NCI-H1417 treated with DMSO at 0.1 percent for 48 hours (cell line): Measurements from ENCODE around the gene KCTD21.

Experiments
- DNase-seq: peaks from one replicate; lab custom pipeline; 2025; lab: John Stamatoyannopoulos, UW

KCTD21 gene

DNA sequence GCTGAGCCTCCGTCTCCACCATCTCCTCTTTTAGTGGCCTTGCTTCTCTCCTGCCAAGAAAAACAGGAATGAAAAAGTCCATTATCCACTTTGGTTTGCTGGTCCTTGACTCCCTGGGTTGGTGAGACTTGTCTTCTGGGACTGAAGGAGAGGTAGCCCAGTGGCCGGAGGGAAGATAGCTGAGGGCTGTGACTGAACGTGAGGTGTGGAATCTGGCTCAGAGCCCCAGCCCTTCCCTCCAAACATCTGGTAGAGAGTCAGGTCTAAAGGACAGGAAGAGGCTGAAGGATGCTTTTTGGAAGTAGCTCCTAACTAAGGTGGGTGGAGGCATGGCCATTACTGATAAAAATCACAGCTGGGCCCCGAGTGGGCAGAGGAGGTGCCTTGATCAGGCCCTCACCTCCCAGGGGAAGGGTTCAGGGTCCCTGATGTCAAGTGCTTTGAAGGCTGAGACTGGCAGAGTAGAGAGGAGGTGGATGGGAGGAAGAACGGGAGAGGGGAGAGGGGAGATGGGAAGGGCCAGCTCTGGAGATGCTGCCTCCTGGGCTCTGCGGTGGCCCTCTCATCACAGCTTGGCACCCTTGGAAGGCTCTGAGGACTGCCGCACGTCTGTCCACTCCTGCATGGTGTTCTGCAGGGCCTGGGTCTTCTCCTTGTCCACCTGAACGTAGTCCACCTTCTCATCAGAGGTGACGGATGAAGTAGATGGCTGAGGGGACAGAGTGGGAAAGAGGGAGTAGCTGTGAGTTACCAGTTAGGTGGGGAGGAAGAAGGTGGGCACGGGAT is 30.5 kb upstream of the KCTD21 start:
- DNase-seq = no peak

DNA sequence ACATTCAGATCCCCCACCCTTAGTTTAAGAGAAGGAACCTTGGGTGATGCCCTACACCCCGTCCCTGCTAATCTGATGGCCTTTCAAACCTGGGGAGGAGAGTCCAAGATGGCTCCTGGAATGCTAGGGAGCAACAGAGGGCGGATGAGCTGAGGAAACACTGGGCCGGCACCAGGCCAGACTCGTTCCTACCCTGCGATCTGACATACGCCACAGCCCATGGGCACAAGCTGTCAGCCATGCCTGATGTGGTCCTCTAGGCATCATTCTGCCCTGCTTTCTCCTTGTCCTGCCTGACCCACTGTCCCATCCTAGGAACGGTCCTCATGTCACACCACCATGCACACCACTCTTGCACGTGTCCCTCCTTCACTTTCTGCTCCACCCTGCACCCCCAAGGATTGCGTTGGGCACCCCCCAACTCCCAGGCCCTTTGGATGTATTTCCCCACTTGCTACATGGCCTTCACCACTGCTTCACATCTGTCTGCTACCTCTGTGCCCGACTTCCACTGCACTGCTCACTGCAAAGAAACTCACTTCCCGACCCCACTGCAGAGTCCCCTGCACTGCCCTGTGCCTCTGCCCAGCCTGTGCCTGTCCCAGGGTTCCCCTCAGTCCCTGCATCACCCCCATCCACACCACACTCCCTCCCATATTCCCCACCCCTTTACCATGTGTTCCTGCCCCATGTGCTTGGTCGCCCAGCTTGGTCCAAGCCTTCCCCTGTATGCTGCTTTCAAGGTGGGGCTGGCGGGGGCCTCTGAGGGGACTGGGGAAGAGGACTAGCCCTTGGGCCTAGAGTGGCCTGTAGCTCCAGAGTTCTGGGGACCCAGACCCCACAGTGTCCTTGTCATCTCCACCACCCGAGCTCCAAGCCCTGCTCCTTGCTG is 29.5 kb upstream of the KCTD21 start:
- DNase-seq = no peak

DNA sequence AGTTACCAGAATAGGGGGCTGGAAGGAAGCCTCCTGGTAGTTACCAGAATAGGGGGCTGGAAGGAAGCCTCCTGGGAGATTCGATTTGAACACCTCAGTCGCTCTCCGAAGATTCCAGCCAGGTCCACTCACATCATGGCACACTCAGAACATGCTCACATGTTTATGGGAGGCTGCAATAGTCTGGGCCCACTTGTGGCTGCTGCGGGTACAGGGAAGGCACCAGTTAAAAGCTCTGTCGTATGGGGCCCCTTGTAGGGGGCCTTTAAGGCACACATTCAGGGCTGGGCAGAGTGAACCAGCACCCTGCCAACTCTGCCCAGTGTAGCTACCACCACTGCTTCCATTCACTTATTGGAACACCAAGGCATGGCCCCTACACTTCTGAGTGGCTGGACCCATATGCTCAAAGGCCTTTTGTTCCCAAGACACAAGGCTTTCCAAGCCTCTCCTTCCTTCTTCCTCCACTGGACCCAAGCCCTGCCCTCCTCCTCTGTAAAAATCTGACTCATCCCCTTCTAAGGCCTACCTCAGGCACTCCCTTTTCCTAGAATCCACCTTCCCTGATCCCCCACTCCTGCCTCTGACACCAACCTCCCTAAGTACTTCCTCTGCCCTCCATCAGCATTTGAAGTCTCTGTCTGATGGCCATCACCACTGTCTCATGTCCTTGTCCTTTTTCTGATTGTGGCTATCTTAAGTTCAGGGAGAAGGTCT is 28.3 kb upstream of the KCTD21 start:
- no peak for DNase-seq

DNA sequence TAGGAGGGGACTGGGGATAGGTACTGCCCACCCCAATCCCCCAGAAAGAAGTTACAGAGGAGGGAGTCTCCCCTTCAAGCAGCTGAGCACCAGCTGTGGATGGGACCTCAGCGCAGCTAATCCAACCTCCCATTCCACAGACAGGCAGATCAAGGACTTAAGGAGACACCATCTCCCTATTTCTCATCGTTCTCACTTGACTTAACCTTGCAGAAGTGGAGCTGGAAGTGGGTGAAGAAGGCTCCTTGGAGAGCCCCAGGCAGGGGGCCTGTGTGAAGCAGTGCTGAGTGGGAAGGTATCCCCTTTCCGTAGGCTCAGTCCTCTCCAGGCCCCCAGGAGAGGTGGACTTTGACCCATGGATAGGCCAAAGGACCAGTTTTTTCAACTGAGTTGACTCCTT is 27.6 kb upstream of the KCTD21 start:
- DNase-seq = no peak

DNA sequence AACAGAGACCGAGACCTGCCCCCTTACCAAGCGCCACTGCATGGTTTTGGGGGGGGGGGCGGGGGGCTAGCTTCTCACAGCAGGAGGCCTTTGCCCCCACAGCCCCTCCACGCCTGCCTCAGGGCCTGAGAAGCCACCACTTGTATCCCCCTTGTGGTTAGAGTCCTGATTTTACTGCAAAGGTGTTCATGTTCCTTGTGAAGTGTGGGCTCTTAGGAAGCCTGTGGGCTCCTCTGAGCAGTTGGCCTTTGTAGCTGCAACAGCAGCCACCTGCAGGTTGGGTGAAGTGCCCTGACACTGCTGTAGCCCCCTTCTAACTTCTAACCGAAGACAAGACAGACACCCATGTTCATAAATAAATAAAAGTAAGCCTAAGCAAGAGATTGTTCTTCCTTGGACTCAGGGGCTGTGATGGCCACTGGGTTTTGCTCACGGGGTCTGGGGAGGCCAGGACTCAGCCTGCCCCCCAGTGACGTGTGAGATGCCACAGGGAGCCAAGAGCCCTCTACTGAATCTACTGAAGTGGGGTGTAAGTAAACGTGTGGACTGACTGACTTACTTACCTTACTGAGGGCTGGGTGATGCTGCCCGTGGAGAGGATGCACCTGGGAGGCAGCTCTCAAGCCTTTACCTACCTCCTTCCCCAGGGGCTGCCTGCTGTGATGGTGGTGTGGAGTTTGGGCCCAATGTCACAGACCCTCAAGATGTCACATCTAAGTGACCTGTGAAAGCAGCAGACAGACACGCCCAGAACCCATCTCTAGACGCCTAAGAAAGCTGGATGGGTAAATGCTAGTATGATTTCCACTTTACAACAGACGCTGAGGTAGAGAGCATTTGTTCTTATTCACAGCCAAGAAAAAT is 26.1 kb upstream of the KCTD21 start:
- no peak for DNase-seq

DNA sequence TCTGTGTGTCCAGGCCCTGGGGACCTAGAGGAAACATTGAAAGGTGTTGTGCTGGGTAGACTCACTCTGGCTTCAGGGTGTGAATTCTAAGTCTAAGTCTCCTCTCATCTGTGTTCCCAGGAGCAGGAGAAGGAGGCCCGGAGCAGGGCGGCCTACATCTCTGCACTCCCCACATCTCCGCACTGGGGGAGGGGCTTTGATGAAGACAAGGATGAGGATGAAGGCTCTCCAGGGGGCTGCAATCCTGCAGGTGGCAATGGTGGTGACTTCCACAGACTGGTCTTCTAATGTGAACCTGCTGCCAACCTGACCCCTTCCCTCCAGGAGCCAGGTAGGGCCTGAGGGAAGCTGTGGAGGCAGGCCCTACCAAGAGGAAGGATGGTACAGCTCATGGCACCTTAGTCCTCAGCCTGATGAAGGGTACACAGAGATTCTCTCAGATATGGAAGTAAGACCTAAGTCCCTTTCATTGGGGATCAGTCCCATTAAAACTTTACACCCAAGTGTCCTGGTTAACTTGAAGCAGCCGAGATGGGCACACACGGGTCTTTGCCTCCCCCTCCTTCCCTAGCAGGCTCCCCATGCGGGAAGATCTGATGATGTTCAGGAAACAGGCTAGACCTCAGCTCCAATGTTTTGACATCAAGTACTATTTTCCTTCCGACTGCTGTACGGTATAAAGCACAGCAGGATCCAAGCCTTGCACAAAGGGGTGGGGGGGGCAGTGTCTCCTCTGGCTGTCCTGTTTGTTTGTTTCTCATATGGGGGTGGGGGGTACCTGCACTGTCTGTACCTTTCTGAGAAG is 25.3 kb upstream of the KCTD21 start:
- DNase-seq = no peak

DNA sequence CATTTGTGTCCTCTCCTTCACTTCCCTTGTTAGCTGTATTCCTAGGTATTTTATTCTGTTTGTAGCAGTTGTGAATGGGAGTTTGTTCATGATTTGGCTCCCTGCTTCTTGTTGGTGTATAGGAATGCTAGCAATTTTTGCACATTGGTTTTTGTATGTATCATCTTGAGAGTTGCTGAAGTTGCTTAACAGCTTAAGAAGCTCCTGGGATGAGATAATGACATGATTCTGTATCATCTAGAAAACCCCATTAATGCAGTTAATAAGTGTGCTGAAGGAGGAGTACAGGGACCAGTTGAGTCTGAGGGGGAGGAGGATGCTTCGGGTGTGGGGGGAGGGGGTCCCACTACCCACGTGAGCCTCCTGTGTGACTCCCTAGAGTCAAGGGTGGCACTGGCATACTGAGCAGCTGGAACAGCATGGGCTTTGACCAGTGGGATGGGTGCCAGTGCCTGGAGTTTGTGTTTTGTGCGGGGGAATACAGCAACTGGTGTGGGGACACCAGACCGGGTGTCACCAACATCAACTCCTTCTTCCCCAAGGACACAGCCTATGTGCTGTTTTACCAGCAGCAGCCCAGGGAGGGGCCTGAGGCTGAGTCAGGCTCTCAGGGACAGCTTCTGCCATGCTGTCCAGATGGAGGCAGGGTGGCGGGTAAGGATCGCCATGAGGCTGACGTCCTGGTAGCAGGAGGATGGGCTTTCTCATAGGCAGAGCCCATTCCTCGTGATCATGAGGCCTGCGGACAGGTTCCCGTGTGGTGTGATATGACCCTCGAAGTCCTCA is 24.4 kb upstream of the KCTD21 start:
- no peak for DNase-seq

DNA sequence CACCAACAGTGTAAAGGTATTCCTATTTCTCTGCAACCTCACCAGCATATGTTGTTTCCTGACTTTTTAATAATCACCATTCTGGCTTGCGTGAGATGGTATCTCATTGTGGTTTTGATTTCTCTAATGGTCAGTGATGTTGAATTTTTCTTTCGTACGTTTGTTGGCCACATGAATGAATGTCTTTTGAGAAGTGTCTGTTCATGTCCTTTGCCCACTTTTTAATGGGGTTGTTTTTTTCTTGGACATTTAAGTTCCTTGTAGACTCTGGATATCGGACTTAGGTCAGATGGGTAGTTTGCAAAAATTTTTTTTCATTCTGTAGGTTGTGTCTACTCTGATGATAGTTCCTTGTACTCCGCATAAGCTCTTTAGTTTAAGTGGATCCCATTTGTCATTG is 23.1 kb upstream of the KCTD21 start:
- DNase-seq = no peak

DNA sequence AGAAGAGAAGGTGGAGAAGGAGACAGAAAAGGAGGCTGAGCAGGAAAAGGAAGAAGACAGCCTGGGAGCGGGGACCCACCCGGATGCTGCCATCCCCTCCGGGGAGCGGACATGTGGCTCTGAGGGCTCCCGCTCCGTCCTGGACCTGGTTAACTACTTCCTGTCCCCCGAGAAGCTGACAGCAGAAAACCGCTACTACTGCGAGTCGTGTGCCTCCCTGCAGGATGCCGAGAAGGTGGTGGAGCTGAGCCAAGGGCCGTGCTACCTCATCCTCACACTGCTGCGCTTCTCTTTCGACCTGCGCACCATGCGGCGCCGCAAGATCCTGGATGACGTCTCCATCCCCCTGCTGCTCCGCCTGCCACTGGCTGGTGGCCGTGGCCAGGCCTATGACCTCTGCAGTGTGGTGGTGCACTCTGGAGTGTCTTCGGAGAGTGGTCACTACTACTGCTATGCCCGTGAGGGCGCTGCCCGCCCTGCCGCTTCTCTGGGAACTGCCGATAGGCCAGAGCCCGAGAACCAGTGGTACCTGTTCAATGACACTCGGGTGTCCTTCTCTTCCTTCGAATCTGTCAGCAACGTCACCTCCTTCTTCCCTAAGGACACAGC is 21.7 kb upstream of the KCTD21 start:
- no peak for DNase-seq

DNA sequence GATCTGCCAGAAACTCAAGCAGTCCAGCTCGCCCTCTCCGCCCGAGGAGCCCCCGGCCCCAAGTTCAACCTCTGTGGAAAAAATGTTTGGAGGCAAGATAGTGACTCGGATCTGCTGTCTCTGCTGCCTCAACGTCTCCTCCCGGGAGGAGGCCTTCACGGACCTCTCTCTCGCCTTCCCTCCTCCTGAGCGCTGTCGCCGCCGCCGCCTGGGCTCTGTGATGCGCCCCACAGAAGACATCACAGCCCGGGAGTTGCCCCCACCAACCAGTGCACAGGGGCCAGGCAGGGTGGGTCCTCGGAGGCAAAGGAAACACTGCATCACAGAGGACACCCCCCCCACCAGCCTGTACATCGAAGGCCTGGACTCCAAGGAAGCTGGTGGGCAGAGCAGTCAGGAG is 21.1 kb upstream of the KCTD21 start:
- no peak for DNase-seq

DNA sequence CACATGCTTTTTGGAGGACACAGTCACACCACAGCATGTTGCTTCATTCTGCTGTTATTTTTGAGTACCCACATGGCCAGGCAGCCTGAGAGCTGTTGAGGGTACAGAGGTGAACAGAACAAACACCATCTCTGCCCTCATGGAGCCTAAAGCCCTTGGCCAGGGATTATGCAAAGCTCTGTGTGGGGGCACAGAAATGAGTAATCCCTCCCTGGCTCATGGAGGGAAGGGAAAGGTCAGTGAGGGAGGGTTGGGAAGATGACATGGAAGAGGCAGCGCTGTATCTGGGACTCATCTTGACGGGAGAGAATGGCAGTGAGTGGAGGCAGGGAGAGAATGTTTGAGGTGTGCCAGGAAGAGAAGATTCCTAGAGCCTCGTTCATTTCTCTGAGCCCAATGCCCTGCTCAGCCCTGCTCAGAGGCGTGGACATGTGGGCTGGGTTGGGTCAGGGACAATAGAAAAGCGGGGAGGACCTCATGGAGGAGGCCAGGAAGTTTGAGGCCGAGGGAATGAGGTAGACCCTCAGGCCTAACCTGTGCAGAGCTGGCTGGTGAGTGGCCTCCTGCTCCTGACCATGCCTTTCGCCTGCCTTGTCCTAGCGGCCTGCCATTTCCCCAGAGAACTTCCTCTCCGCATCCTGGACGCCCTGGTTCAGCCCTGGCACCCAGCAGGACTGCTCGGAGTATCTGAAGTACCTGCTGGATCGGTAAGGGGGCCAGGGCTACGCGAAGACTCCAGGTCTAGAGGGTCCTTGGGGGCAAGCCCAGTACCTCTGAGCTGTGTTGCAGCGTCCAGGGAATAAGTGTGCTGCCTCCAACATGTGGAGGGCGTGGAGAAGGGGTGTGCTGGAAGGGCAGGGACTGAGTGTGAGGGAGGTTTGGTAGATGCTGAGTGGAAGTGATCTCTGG is 20.1 kb upstream of the KCTD21 start:
- DNase-seq = no peak

DNA sequence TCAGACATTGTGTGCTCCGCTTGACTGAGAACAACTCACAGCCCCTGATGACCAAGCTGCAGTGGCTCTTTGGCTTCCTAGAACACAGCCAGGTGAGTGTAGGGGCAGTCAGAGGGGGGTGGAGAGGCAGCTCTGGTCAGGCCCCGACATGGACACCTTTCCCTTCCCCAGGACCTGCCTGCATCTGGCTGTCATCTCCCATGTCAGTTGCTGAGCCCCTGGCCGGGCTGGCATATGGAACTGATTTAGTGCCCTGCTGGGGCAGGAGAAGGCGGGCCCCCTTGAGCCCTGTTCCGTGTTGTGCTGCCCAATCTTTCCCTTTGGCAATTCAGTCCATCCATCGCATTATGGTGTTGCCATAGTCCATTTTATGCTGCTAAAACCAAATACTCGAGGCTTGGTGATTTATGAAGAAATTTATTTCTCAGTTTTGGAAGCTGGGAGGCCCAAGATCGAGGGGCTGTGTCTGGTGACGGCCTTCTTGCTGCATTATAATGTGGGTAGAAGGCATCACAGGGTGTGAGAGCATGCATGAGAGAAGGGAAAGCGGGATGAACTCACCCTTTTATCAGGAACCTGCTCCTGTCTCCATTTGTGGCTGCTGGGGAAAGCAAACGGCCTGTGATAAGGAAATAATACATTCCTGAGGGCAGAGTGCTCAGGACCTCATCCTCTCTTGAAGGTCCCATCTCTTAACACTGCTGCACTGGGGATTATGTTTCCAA is 19.3 kb upstream of the KCTD21 start:
- no peak for DNase-seq

DNA sequence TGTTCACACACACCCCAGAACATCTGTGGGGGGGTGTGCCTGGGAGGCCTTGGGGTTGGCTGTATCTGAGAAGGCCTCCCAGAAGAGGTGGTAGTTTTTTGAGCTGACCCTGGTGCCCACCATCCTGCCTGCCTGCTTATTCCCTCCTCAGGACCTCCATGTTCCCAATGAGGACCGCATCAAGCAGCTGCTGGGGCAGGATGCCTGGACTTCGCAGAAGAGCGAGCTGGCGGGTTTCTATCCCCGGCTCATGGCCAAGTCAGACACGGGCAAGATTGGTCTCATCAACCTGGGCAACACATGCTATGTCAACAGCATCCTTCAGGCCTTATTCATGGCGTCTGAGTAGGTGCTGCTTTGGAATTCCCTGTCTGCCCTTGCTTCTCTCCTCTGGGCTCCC is 17.3 kb upstream of the KCTD21 start:
- DNase-seq = no peak

DNA sequence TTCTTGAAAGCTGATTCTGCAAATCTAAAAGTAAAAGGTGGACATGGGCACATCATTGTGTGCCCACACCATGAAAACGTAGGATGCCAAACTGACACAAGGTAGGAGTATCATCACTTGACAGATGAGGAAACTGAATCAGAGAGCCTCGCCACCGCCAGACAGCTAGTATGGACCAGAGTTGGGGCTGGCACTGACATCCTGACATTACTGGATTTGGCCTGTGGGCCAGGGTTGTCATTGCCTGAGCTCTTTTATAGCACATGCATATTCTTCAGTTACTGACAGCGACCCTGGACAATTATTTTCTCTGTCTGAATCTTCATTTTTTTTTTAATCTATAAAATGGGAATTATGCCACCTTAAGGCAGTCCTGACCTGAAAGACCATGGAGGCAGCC is 16.8 kb upstream of the KCTD21 start:
- no peak for DNase-seq

DNA sequence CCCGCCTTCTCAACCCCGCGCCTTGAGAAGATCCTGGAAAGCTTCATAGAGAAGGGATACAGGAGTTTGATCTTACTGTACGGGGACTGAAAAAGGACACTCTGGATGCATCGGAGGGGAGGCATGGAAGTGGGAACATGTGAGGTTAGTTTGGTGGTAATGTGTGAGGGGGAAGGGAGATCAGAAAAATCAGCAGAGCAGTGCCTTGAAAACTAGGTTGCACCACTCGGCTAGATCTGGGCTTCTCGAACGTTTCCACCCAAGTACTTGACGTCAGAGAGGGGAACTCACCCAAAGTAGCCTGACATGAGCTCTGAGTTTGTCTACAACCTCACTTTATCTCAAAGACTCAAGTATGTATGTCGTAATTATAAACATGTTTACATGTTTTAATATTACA is 14.8 kb upstream of the KCTD21 start:
- DNase-seq = no peak

DNA sequence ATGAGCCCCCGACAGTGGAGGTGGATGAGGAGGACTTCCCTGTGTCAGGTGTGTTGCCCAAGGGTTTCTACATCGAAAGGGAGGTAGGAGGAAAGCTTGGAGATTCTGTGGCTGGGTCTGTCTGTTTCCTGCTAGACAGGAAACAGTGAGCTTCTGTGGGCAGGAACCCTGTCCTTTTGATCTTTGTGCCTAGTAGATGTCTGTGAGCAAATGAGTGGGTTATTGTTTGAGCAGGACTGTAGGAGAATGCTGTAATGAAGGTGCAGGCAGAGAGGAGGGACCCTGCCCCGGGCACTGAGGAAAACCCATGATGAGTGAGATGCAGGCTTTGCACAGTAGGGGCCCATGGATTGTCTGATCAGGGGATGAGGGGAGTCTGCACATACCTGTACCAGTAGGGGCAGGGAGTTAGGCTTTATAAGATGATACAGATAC is 14.3 kb upstream of the KCTD21 start:
- DNase-seq = no peak

DNA sequence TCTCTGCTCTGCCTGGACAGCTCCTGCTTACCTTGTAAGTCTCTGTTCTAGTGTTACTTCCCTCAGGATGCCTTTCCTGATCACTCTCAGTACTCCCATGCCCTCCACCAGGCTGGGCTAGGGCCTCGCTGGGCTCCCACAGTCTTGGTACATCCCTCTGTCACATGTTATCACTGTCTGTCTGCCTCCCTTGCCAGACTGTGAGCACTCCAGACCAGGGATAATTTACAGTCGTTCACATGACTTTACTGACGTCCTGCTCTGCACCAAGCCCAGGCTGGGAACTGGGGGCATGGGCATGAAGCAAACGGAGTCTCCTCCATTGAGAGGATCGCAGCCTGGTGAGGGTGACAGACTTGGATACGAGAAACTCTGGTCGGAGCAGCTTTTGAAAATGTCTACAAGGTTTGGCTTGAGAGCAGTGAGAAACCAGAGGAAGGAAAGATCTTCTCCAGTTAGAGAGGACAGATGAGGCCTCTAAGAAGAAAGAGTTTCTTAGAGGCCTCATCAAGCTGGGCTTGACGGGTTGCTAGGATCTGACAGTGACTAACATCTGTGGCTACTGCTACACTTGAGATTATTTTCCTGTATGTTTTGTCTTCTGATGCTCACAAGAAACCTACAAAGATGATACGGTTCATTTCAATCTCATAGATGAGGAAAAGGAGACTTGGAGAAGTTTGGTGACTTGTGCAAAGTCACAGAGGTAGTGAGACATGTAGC is 12.8 kb upstream of the KCTD21 start:
- no peak for DNase-seq
